Spleen (tissue), 11 donors: ENCODE data around the gene NFKBIL1. TPM values are rescaled to one million over a fixed set of nuclear protein-coding genes. Genes with fewer than 3 reads are reported as not detected.

Source experiments
- DNase-seq: peaks from one replicate; pipeline ENCODE4 v3.0.0-alpha.2; 2020
- H3K27ac ChIP-seq, 8 donors: fragments of 200-600 bp; sonication (generic) in 7 of 8; 1 replicate in 4 of 8; 2 replicates in 4 of 8; pipeline versions ENCODE4 v1.5.0 to v1.8.0; 2016 to 2021; ENCODE audit warnings: inconsistent platforms in 4 of 8, mild to moderate bottlenecking in 4 of 8, moderate library complexity in 1 of 8
- H3K27me3 ChIP-seq, 7 donors: fragments of 200-600 bp; sonication (generic) in 6 of 7; replicated peaks in 1 of 7; 1 replicate in 4 of 7; 2 replicates in 3 of 7; pipeline versions ENCODE4 v1.5.0 to v1.8.0; 2016 to 2021; ENCODE audit warnings: inconsistent platforms in 3 of 7, mild to moderate bottlenecking in 1 of 7
- H3K36me3 ChIP-seq, 6 donors: fragments of 200-600 bp; sonication (generic) in 5 of 6; 1 replicate in 4 of 6; 2 replicates in 2 of 6; pipeline versions ENCODE4 v1.5.0 to v1.8.0; 2016 to 2021; ENCODE audit warnings: inconsistent platforms in 2 of 6
- H3K4me1 ChIP-seq, 6 donors: fragments of 200-600 bp; sonication (generic) in 5 of 6; 1 replicate in 3 of 6; 2 replicates in 3 of 6; pipeline versions ENCODE4 v1.5.0 to v1.8.0; 2016 to 2021; ENCODE audit warnings: inconsistent platforms in 3 of 6
- H3K4me3 ChIP-seq, 8 donors: fragments of 200-600 bp; sonication (generic) in 7 of 8; 1 replicate in 4 of 8; 2 replicates in 4 of 8; pipeline versions ENCODE4 v1.5.0 to v1.8.0; 2016 to 2021; ENCODE audit warnings: inconsistent platforms in 4 of 8, mild to moderate bottlenecking in 4 of 8, moderate library complexity in 2 of 8
- H3K9me3 ChIP-seq, 8 donors: fragments of 200-600 bp; sonication (generic) in 7 of 8; 1 replicate in 4 of 8; 2 replicates in 4 of 8; pipeline versions ENCODE4 v1.5.0 to v1.8.0; 2016 to 2021; ENCODE audit warnings: inconsistent platforms in 4 of 8
- POLR2A ChIP-seq, 3 donors: fragments of 450-650 bp; IDR thresholded peaks; one replicate each; pipeline ENCODE4 v1.5.1; 2017; ENCODE audit warnings: antibody characterized with exemption in 3 of 3, mild to moderate bottlenecking in 1 of 3
- POLR2AphosphoS5 ChIP-seq, 3 donors: sonication (generic); formaldehyde crosslinking; IDR thresholded peaks; one replicate each; pipeline ENCODE4 v1.5.1; 2017; ENCODE audit warnings: antibody characterized with exemption in 3 of 3
- WGBS, 5 donors: extraction: QIAGEN DNeasy Blood & Tissue Kit in 3 of 5; methylation state at CpG; one replicate each; pipeline versions ENCODE4 v1.1.5 to v1.1.7; 2013 to 2018; 5-methylcytosine and 5-hydroxymethylcytosine counted together
- intact Hi-C: fragments of 100-400 bp; cut with DNase I; formaldehyde crosslinking; loops from one replicate; pipeline ENCODE4 v1.15.0; 2023; ENCODE audit warnings: low total_unique reads
- polyA plus RNA-seq, 3 donors: library from polyadenylated mRNA; stranded (reverse); fragments of 200-250 nt; gene quantifications; one replicate each; pipeline ENCODE4 v1.2.1, GENCODE V29; 2013
- total RNA-seq, 7 donors: library from RNA; depleted of rRNA in 3 of 7; stranded (reverse); fragments of >200 nt in 3 of 7; fragmentation: NEBNext Ultra II Directional in 4 of 7; extraction: Animal tissue kit (Norgen Biotek cat#: 25700) in 4 of 7; gene quantifications; one replicate each; pipeline versions ENCODE4 v1.1.0 to v1.2.1, GENCODE V29; 2016 to 2021
- TF ChIP-seq, protein P1 (sequence below), 11 experiments: fragments of 200-600 bp in 7 of 11; fragments of 450-650 bp in 4 of 11; sonication (generic) in 4 of 11; IDR thresholded peaks in 8 of 11; conservative IDR thresholded peaks in 3 of 11; 1 replicate in 7 of 11; 2 replicates in 4 of 11; pipeline versions ENCODE4 v1.4.0 to v1.8.0; 2016 to 2021; ENCODE audit warnings: antibody characterized with exemption in 11 of 11, inconsistent platforms in 4 of 11, mild to moderate bottlenecking in 1 of 11
- donor health status: healthy with polysubstance abuse.
- donor health status: DM: no; HTN: no; CAD: no; lungs with moderate emphysema.
- donor health status: DM: no; HTN: no; CAD: no.
- donor health status: Bipolar disorder and iron deficiency.
- donor health status: healthy.
- donor health status: DM: no; HTN: no; CAD: no.
- donor health status: DM: yes; HTN: yes; CAD: no.

NFKBIL1 gene
- total and polyA plus RNA-seq, 10 donors = 11.0 to 36.3 (median 19.4) TPM

DNA sequence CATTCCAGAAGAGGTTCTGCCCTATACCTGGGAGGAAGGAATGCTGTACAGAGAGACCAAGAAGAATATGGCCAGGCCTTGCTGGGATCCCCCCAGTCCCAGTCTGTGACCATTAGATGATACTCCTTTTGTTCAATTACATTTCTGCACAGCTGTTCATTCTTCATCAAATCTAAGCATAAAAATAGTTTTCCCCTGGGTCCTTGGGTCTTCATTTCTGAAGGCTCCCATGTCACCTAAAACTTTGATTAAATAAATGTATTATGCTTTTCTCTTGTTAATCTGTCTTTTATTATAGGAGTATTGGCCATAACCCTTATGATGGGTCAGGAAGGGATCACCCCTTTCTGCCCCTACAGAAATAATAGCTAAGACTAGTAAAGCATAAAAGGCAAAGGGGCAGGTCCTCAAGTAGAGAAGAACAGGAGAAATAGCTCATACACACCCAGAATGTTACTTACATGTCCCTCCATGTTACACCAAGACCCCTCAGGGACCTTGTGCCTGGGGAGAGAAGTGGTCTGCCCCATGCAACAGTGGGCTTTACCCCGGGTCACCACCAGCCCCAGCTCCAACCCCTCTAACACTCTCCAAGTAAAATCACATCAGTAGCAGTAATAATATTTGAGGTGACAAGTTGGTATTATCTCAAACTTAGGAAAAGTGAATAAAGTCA lies 22.6 kb downstream of the NFKBIL1 start:
- peak; percentile 22 for DNase-seq
- WGBS, 5 donors = 73 to 83% (median 76%) methylated on average over 1 of the region's 1 CpG
- peaks cover 41 to 98% (median 71%) of the 10 kb centered on the region in 6 donors for H3K4me1 ChIP-seq

DNA sequence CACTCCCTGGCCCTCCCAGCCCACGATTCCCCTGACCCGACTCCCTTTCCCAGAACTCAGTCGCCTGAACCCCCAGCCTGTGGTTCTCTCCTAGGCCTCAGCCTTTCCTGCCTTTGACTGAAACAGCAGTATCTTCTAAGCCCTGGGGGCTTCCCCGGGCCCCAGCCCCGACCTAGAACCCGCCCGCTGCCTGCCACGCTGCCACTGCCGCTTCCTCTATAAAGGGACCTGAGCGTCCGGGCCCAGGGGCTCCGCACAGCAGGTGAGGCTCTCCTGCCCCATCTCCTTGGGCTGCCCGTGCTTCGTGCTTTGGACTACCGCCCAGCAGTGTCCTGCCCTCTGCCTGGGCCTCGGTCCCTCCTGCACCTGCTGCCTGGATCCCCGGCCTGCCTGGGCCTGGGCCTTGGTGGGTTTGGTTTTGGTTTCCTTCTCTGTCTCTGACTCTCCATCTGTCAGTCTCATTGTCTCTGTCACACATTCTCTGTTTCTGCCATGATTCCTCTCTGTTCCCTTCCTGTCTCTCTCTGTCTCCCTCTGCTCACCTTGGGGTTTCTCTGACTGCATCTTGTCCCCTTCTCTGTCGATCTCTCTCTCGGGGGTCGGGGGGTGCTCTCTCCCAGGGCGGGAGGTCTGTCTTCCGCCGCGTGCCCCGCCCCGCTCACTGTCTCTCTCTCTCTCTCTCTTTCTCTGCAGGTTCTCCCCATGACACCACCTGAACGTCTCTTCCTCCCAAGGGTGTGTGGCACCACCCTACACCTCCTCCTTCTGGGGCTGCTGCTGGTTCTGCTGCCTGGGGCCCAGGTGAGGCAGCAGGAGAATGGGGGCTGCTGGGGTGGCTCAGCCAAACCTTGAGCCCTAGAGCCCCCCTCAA lies 24.9 kb downstream of the NFKBIL1 start, which contains the start of gene LTA:
LTA (plus strand) TSS at position 249 of the 871 bp plus-strand sequence; CDS start at position 703, 454 bp downstream.
- Histone ChIP-seq H3K4me3 (peak within 1 kb of the TSS; percentile 16 to 71 (median 42)), H3K27ac (peak within 1 kb of the TSS; percentile 64 to 98 (median 89)), H3K36me3 (peaks cover 0 to 8% (median 0%) of the 10 kb centered on the region in 6 donors), H3K27me3 (no peaks in the 10 kb centered on the region), H3K9me3 (no peaks in the 10 kb centered on the region), H3K4me1 (peaks cover 43 to 100% (median 83%) of the 10 kb centered on the region in 6 donors)
- WGBS, 5 donors = 47 to 68% (median 62%) methylated on average over 27 of the region's 27 CpGs
- intact Hi-C loops = no loop called here
- TF ChIP-seq, protein P1, sequence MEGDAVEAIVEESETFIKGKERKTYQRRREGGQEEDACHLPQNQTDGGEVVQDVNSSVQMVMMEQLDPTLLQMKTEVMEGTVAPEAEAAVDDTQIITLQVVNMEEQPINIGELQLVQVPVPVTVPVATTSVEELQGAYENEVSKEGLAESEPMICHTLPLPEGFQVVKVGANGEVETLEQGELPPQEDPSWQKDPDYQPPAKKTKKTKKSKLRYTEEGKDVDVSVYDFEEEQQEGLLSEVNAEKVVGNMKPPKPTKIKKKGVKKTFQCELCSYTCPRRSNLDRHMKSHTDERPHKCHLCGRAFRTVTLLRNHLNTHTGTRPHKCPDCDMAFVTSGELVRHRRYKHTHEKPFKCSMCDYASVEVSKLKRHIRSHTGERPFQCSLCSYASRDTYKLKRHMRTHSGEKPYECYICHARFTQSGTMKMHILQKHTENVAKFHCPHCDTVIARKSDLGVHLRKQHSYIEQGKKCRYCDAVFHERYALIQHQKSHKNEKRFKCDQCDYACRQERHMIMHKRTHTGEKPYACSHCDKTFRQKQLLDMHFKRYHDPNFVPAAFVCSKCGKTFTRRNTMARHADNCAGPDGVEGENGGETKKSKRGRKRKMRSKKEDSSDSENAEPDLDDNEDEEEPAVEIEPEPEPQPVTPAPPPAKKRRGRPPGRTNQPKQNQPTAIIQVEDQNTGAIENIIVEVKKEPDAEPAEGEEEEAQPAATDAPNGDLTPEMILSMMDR (IDR thresholded peaks at IDR 0.05 in 8 of 11, conservative IDR thresholded peaks at IDR 0.05 in 3 of 11) = no peak
- TF ChIP-seq POLR2AphosphoS5 (IDR thresholded peaks at IDR 0.05) (peak; percentile 80 to 85 (median 85)), POLR2A (IDR thresholded peaks at IDR 0.05) (peak in 1 of 3 donors; percentile 58)
- peak; percentile 92 for DNase-seq

More for the DNA sequence above, 22.6 kb downstream of the NFKBIL1 start:
- TF ChIP-seq POLR2A (IDR thresholded peaks at IDR 0.05) (no peak), POLR2AphosphoS5 (IDR thresholded peaks at IDR 0.05) (no peak)
- TF ChIP-seq, protein P1 (IDR thresholded peaks at IDR 0.05 in 8 of 11, conservative IDR thresholded peaks at IDR 0.05 in 3 of 11) = no peak
- intact Hi-C loops = no loop called here
- no peaks in the 10 kb centered on the region for H3K36me3 ChIP-seq
- H3K27me3 ChIP-seq = no peaks in the 10 kb centered on the region
- no peaks in the 10 kb centered on the region for H3K9me3 ChIP-seq
- peak overlapping the region in 7 of 8 donors; percentile 21 to 98 (median 65) for H3K27ac ChIP-seq
- peak overlapping the region in 1 of 8 donors; percentile 17 for H3K4me3 ChIP-seq

DNA sequence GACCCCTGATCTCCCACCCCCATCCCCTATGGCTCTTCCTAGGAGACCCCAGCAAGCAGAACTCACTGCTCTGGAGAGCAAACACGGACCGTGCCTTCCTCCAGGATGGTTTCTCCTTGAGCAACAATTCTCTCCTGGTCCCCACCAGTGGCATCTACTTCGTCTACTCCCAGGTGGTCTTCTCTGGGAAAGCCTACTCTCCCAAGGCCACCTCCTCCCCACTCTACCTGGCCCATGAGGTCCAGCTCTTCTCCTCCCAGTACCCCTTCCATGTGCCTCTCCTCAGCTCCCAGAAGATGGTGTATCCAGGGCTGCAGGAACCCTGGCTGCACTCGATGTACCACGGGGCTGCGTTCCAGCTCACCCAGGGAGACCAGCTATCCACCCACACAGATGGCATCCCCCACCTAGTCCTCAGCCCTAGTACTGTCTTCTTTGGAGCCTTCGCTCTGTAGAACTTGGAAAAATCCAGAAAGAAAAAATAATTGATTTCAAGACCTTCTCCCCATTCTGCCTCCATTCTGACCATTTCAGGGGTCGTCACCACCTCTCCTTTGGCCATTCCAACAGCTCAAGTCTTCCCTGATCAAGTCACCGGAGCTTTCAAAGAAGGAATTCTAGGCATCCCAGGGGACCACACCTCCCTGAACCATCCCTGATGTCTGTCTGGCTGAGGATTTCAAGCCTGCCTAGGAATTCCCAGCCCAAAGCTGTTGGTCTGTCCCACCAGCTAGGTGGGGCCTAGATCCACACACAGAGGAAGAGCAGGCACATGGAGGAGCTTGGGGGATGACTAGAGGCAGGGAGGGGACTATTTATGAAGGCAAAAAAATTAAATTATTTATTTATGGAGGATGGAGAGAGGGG lies 26.1 kb downstream of the NFKBIL1 start:
- 84 to 95% (median 90%) methylated on average over 9 of the region's 9 CpGs for WGBS, 5 donors
- H3K27me3 ChIP-seq = no peaks in the 10 kb centered on the region
- DNase-seq = peak; percentile 58
- H3K27ac ChIP-seq = peak overlapping the region; percentile 36 to 98 (median 89)
- H3K4me1 ChIP-seq = peaks cover 45 to 100% (median 83%) of the 10 kb centered on the region in 6 donors
- peaks cover 0 to 20% (median 1%) of the 10 kb centered on the region in 6 donors for H3K36me3 ChIP-seq
- H3K9me3 ChIP-seq = no peaks in the 10 kb centered on the region
- intact Hi-C loops = no loop called here
- TF ChIP-seq POLR2A (IDR thresholded peaks at IDR 0.05) (no peak), POLR2AphosphoS5 (IDR thresholded peaks at IDR 0.05) (no peak)
- TF ChIP-seq, protein P1 (IDR thresholded peaks at IDR 0.05 in 8 of 11, conservative IDR thresholded peaks at IDR 0.05 in 3 of 11) = no peak
- peak overlapping the region in 1 of 8 donors; percentile 71 for H3K4me3 ChIP-seq
